H1 (cell line): ENCODE data around the gene FOXI1. TPM values are rescaled to one million over a fixed set of nuclear protein-coding genes. Genes with fewer than 3 reads are reported as not detected.

Source experiments
- CTCF ChIA-PET: fragments of 300-600 bp; sonication (Branson Sonifier 250); formaldehyde crosslinking; loops from one replicate; lab custom pipeline; 2021; ENCODE audit not compliant: partially characterized antibody; lab: Charles Lee
- POLR2A ChIA-PET: fragments of 300-600 bp; sonication (Branson Sonifier 250); formaldehyde crosslinking; loops from one replicate; lab custom pipeline; 2021; ENCODE audit warnings: inconsistent platforms; ENCODE audit not compliant: partially characterized antibody; lab: Charles Lee
- DNase-seq, 2 experiments: peaks; one replicate each; pipeline versions ENCODE4 v3.0.0 to v3.0.0-alpha.2; 2010 to 2022; ENCODE audit warnings: low spot score in 2 of 2, low read depth in 1 of 2, mixed read lengths in 1 of 2
- FAIRE-seq: peaks from 2 replicates; lab custom pipeline; 2011; peaks lifted over from hg19 to GRCh38; lab: Jason Lieb, UNC
- H2AFZ ChIP-seq: 2 replicates; pipeline ENCODE4 v1.8.1; 2012; ENCODE audit warnings: low read length, inconsistent platforms
- H2AK5ac ChIP-seq: 2 replicates; pipeline ENCODE4 v1.6.1; 2013; ENCODE audit warnings: low read depth, low read length
- H2BK120ac ChIP-seq: replicated peaks from 2 replicates; pipeline ENCODE3; 2013; ENCODE audit warnings: low read depth, low read length, inconsistent platforms
- H2BK12ac ChIP-seq: 2 replicates; pipeline ENCODE4 v1.6.1; 2013; ENCODE audit warnings: low read depth, low read length
- H2BK15ac ChIP-seq: 2 replicates; pipeline ENCODE4 v1.6.1; 2013; ENCODE audit warnings: low read length
- H2BK20ac ChIP-seq: 2 replicates; pipeline ENCODE4 v1.6.1; 2013; ENCODE audit warnings: low read length
- H2BK5ac ChIP-seq: 2 replicates; pipeline ENCODE4 v1.6.1; 2013; ENCODE audit warnings: low read depth, low read length
- H3K14ac ChIP-seq: 2 replicates; pipeline ENCODE4 v1.6.1; 2013; ENCODE audit warnings: inconsistent platforms; ENCODE audit not compliant: insufficient read length
- H3K18ac ChIP-seq: 2 replicates; pipeline ENCODE4 v1.6.1; 2013; ENCODE audit warnings: low read length; ENCODE audit errors: extremely low read depth
- H3K23ac ChIP-seq: 2 replicates; pipeline ENCODE4 v1.6.1; 2013; ENCODE audit warnings: inconsistent platforms; ENCODE audit not compliant: insufficient read length
- H3K23me2 ChIP-seq: 2 replicates; pipeline ENCODE4 v1.6.1; 2013; ENCODE audit warnings: low read depth, low read length
- H3K27ac ChIP-seq: 2 replicates; pipeline ENCODE4 v1.6.1; 2011; ENCODE audit warnings: low read depth, low read length, inconsistent platforms
- H3K27me3 ChIP-seq, 4 experiments: replicated peaks in 1 of 4; 1 replicate in 1 of 4; 2 replicates in 3 of 4; pipeline versions ENCODE4 v1.6.1 to v1.8.1; 2011 to 2013; ENCODE audit warnings: low read length in 3 of 4, mild to moderate bottlenecking in 3 of 4, inconsistent platforms in 2 of 4, mixed read lengths in 2 of 4, moderate library complexity in 1 of 4; ENCODE audit not compliant: control insufficient read depth in 3 of 4, insufficient read depth in 3 of 4; ENCODE audit errors: extremely low read depth in 1 of 4
- H3K36me3 ChIP-seq, 4 experiments: 2 replicates each; pipeline versions ENCODE4 v1.6.1 to v1.8.1; 2011 to 2013; ENCODE audit warnings: mild to moderate bottlenecking in 4 of 4, low read length in 3 of 4, moderate library complexity in 2 of 4, control low read depth in 1 of 4, inconsistent platforms in 1 of 4; ENCODE audit not compliant: insufficient read depth in 4 of 4, control insufficient read depth in 2 of 4
- H3K4ac ChIP-seq: replicated peaks from 2 replicates; pipeline ENCODE3; 2013; ENCODE audit warnings: low read length, low read depth, mixed read lengths, inconsistent platforms; ENCODE audit not compliant: insufficient read length
- H3K4me1 ChIP-seq, 4 experiments: replicated peaks in 1 of 4; 1 replicate in 1 of 4; 2 replicates in 3 of 4; pipeline versions ENCODE4 v1.6.1 to v1.8.1; 2011 to 2013; ENCODE audit warnings: low read length in 3 of 4, inconsistent platforms in 2 of 4, mixed read lengths in 1 of 4; ENCODE audit not compliant: insufficient read depth in 4 of 4, control insufficient read depth in 3 of 4
- H3K4me2 ChIP-seq, 2 experiments: 2 replicates each; pipeline versions ENCODE4 v1.6.1 to v1.8.1; 2011 to 2013; ENCODE audit warnings: low read depth in 2 of 2, low read length in 2 of 2, control low read depth in 1 of 2, inconsistent platforms in 1 of 2, mild to moderate bottlenecking in 1 of 2; ENCODE audit not compliant: insufficient read depth in 1 of 2
- H3K4me3 ChIP-seq, 4 experiments: fragments of 200-600, 300-600 bp in 1 of 4; sonication (generic), shearing (Covaris generic), sonication (Bioruptor Twin) in 1 of 4; 2 replicates each; pipeline versions ENCODE4 v1.5.1 to v1.8.1; 2011 to 2016; ENCODE audit warnings: low read length in 4 of 4, low read depth in 3 of 4, control low read depth in 2 of 4, inconsistent platforms in 2 of 4, mild to moderate bottlenecking in 2 of 4, mixed read lengths in 1 of 4, moderate library complexity in 1 of 4; ENCODE audit not compliant: insufficient read depth in 2 of 4; ENCODE audit errors: extremely low read depth in 1 of 4
- H3K56ac ChIP-seq: replicated peaks from 2 replicates; pipeline ENCODE3; 2013; ENCODE audit warnings: low read depth, mild to moderate bottlenecking, mixed read lengths, low read length, inconsistent platforms; ENCODE audit not compliant: insufficient read length
- H3K79me1 ChIP-seq: 2 replicates; pipeline ENCODE4 v1.6.1; 2013; ENCODE audit warnings: low read depth, low read length, control low read depth
- H3K79me2 ChIP-seq, 2 experiments: 2 replicates each; pipeline versions ENCODE4 v1.6.1 to v1.8.1; 2012 to 2013; ENCODE audit warnings: low read length in 2 of 2, mild to moderate bottlenecking in 2 of 2, inconsistent platforms in 1 of 2; ENCODE audit not compliant: insufficient read depth in 2 of 2, control insufficient read depth in 1 of 2
- H3K9ac ChIP-seq, 4 experiments: replicated peaks in 1 of 4; 1 replicate in 1 of 4; 2 replicates in 3 of 4; pipeline versions ENCODE4 v1.6.1 to v1.8.1; 2011 to 2013; ENCODE audit warnings: low read depth in 3 of 4, low read length in 3 of 4, control low read depth in 2 of 4, mild to moderate bottlenecking in 2 of 4, moderate library complexity in 2 of 4, inconsistent platforms in 1 of 4; ENCODE audit errors: extremely low read depth in 1 of 4
- H3K9me3 ChIP-seq, 2 experiments: 2 replicates each; pipeline versions ENCODE4 v1.6.1 to v1.8.1; 2012 to 2013; ENCODE audit warnings: mild to moderate bottlenecking in 2 of 2, moderate library complexity in 2 of 2, control low read depth in 1 of 2, inconsistent platforms in 1 of 2, low read depth in 1 of 2, low read length in 1 of 2, mixed read lengths in 1 of 2; ENCODE audit not compliant: insufficient read depth in 2 of 2
- H4K20me1 ChIP-seq, 2 experiments: replicated peaks in 1 of 2; 2 replicates each; pipeline versions ENCODE3 to v1.8.1; 2011 to 2013; ENCODE audit warnings: inconsistent platforms in 2 of 2, low read length in 2 of 2, mild to moderate bottlenecking in 1 of 2; ENCODE audit not compliant: insufficient read depth in 2 of 2, control insufficient read depth in 1 of 2
- H4K5ac ChIP-seq: 2 replicates; pipeline ENCODE4 v1.6.1; 2013; ENCODE audit warnings: low read length, low read depth, mixed read lengths, inconsistent platforms; ENCODE audit not compliant: insufficient read length
- H4K8ac ChIP-seq: 2 replicates; pipeline ENCODE4 v1.8.0; 2013; ENCODE audit warnings: mild to moderate bottlenecking, moderate library complexity, low read length, inconsistent platforms; ENCODE audit not compliant: insufficient read depth; ENCODE audit errors: extremely low read depth
- H4K91ac ChIP-seq: replicated peaks from 2 replicates; pipeline ENCODE3; 2013; ENCODE audit warnings: low read length, mixed read lengths, inconsistent platforms; ENCODE audit not compliant: insufficient read length
- BCL11A ChIP-seq, 2 experiments: IDR thresholded peaks; one replicate each; pipeline ENCODE4 v1.6.1; 2011; ENCODE audit warnings: low read depth in 2 of 2, low read length in 2 of 2, mild to moderate bottlenecking in 2 of 2
- FOSL1 ChIP-seq: IDR thresholded peaks from 2 replicates; pipeline ENCODE4 v1.6.1; 2011; ENCODE audit warnings: mild to moderate bottlenecking, low read depth, low read length, moderate library complexity; ENCODE audit not compliant: insufficient read depth
- GABPA ChIP-seq: IDR thresholded peaks from 2 replicates; pipeline ENCODE4 v1.6.1; 2011; ENCODE audit warnings: mild to moderate bottlenecking, low read length, moderate library complexity, borderline replicate concordance; ENCODE audit not compliant: insufficient read depth
- RAD21 ChIP-seq, 2 experiments: IDR thresholded peaks in 1 of 2; conservative IDR thresholded peaks in 1 of 2; 2 replicates each; pipeline ENCODE4 v1.6.1; 2011; ENCODE audit warnings: low read depth in 2 of 2, low read length in 2 of 2, improper control_type of control experiment in 1 of 2, inconsistent platforms in 1 of 2, mild to moderate bottlenecking in 1 of 2, moderate library complexity in 1 of 2
- SIN3A ChIP-seq, 2 experiments: IDR thresholded peaks in 1 of 2; conservative IDR thresholded peaks in 1 of 2; 2 replicates each; pipeline ENCODE4 v1.6.1; 2011 to 2012; ENCODE audit warnings: low read length in 2 of 2, improper control_type of control experiment in 1 of 2, low read depth in 1 of 2, mild to moderate bottlenecking in 1 of 2
- SP2 ChIP-seq: IDR thresholded peaks from 2 replicates; pipeline ENCODE4 v1.6.1; 2012; ENCODE audit warnings: mild to moderate bottlenecking, low read length, inconsistent platforms
- WGBS, 2 experiments: shearing (Covaris generic) in 1 of 2; methylation state at CpG; one replicate each; pipeline versions ENCODE4 v1.1.6 to v1.1.7; 2013 to 2015; ENCODE audit warnings: low lambda C conversion rate in 2 of 2, mixed read lengths in 2 of 2, inconsistent platforms in 1 of 2, low coverage in 1 of 2, missing lambda C conversion rate in 1 of 2; ENCODE audit not compliant: insufficient replicate concordance in 2 of 2, insufficient coverage in 1 of 2, insufficient read length in 1 of 2; ENCODE audit errors: extremely low coverage in 1 of 2, missing lambda C conversion rate in 1 of 2; 5-methylcytosine and 5-hydroxymethylcytosine counted together
- polyA plus RNA-seq, 7 experiments: library from polyadenylated mRNA; depleted of rRNA in 3 of 7; stranded (reverse) in 5 of 7; unstranded in 2 of 7; fragments of >200 nt in 5 of 7; fragments of 200-250 nt in 2 of 7; gene quantifications; 1 replicate in 5 of 7; 2 replicates in 1 of 7; 4 replicates in 1 of 7; pipeline versions ENCODE4 v1.2.1 to v1.2.3, GENCODE V29; 2011 to 2013; ENCODE audit warnings: missing spikeins in 2 of 7, mixed read lengths in 2 of 7
- total RNA-seq: library from RNA; stranded (reverse); fragmentation: NEBNext Ultra II Directional; extraction: Animal tissue kit (Norgen Biotek cat#: 25700); gene quantifications from 2 replicates; pipeline ENCODE4 v1.2.1, GENCODE V29; 2021
- TF ChIP-seq, protein P1 (sequence below), 3 experiments: IDR thresholded peaks; 1 replicate in 2 of 3; 2 replicates in 1 of 3; pipeline versions ENCODE4 v1.5.1 to v1.6.1; 2011; ENCODE audit warnings: low read length in 3 of 3, mild to moderate bottlenecking in 3 of 3, inconsistent platforms in 2 of 3, low read depth in 1 of 3, moderate library complexity in 1 of 3; ENCODE audit not compliant: insufficient read depth in 1 of 3; ENCODE audit errors: control extremely low read depth in 1 of 3

The FOXI1 gene
- total and polyA plus RNA-seq, 2 of the 8 experiments (the other 6 are each of a cell fraction or from before 2014, with no cell fraction given) = not detected

DNA sequence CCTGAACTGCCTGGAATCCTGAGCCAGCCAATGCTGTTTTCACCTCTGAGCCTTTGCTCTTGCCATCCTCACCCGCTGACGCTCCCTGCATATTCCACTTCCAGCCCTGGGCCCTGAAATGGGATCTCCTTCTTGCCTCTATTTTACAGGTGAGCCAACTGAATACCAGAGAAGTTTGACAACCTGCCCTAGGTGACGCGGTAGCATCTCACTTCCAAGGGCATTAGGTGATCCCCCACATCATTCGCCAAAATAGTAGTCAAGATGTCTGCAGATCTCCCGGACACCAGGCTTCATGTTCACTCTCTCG lies 43.5 kb downstream of the FOXI1 start:
- Histone ChIP-seq H3K27me3 (no peaks in the 10 kb centered on the region; a peak in 1 of 7 replicates), H2AFZ (no peak overlapping the region), H2BK12ac (peak overlapping the region; percentile 23; the same call in 1 of the 2 replicates), H3K9ac (no peak overlapping the region), H3K4me1 (peaks cover 0 to 5% (median 3%) of the 10 kb centered on the region in 4 experiments; a peak in 4 of 7 replicates), H3K23ac (no peak overlapping the region), H2BK15ac (no peak overlapping the region), H3K4me3 (no peak overlapping the region), H4K91ac (no peak overlapping the region), H3K4ac (no peak overlapping the region), H3K23me2 (no peaks in the 10 kb centered on the region), H3K79me1 (no peaks in the 10 kb centered on the region), H4K20me1 (no peaks in the 10 kb centered on the region), H2BK20ac (0 out of 2 replicates have a peak overlapping the region, but pooled peaks have one; percentile 5), H2AK5ac (no peak overlapping the region), H3K79me2 (no peaks in the 10 kb centered on the region), H3K4me2 (no peak overlapping the region), H3K9me3 (no peaks in the 10 kb centered on the region), H4K8ac (no peak overlapping the region), H3K14ac (no peak overlapping the region), H3K56ac (no peak overlapping the region), H3K27ac (no peak overlapping the region), H4K5ac (no peak overlapping the region), H2BK120ac (no peak overlapping the region), H3K36me3 (no peaks in the 10 kb centered on the region), H2BK5ac (no peak overlapping the region), H3K18ac (no peak overlapping the region)
- WGBS, 2 experiments = 94% methylated on average over 7 of the region's 7 CpGs; no CpG with 5 or more reads in 1 of the 2 experiments
- TF ChIP-seq RAD21 (IDR thresholded peaks at IDR 0.05 in 1 of 2, conservative IDR thresholded peaks at IDR 0.05 in 1 of 2; ENCODE audit: low read depth in 2 of 2, low read length in 2 of 2) = no peak
- no peak for TF ChIP-seq GABPA
- TF ChIP-seq FOSL1 = no peak
- TF ChIP-seq BCL11A (IDR thresholded peaks at IDR 0.05; ENCODE audit: low read depth in 2 of 2, low read length in 2 of 2) = no peak
- TF ChIP-seq SIN3A (conservative IDR thresholded peaks at IDR 0.05 in 1 of 2, IDR thresholded peaks at IDR 0.05 in 1 of 2; ENCODE audit: low read depth in 1 of 2, low read length in 2 of 2) = no peak
- TF ChIP-seq, protein P1, sequence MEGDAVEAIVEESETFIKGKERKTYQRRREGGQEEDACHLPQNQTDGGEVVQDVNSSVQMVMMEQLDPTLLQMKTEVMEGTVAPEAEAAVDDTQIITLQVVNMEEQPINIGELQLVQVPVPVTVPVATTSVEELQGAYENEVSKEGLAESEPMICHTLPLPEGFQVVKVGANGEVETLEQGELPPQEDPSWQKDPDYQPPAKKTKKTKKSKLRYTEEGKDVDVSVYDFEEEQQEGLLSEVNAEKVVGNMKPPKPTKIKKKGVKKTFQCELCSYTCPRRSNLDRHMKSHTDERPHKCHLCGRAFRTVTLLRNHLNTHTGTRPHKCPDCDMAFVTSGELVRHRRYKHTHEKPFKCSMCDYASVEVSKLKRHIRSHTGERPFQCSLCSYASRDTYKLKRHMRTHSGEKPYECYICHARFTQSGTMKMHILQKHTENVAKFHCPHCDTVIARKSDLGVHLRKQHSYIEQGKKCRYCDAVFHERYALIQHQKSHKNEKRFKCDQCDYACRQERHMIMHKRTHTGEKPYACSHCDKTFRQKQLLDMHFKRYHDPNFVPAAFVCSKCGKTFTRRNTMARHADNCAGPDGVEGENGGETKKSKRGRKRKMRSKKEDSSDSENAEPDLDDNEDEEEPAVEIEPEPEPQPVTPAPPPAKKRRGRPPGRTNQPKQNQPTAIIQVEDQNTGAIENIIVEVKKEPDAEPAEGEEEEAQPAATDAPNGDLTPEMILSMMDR (IDR thresholded peaks at IDR 0.05; ENCODE audit: control extremely low read depth in 1 of 3, insufficient read depth in 1 of 3, low read depth in 1 of 3, low read length in 3 of 3) = no peak
- no peak for TF ChIP-seq SP2
- peak in 1 of 2 experiments; percentile 40 for DNase-seq
- FAIRE-seq = no peak
- POLR2A ChIA-PET = interaction anchor here (1.2 kb wide), 1 partner anchor 9 kb away, joined by 3 read pairs; no protein-coding TSS in a partner anchor
- CTCF ChIA-PET = interaction anchor here (0.7 kb wide), 1 partner anchor 35 kb away, joined by 3 read pairs; no protein-coding TSS in a partner anchor
